ENCODE data around the gene NOL6. TPM values are rescaled to one million over a fixed set of nuclear protein-coding genes. Genes with fewer than 3 reads are reported as not detected.
A peak's percentile ranks its signal among the peaks of the same experiment; 100 is the strongest.

NOL6 gene
- total RNA-seq, 1 donor from 2014 or later, result 36.4 TPM

- H3K27me3 ChIP-seq, result no peaks in the 10 kb centered on the region
- intact Hi-C loops (cut with DNase I), result no loop called here
- H3K27ac ChIP-seq, result no peak overlapping the region
- DNase-seq (no peak), ATAC-seq (no peak)
- H3K4me1 ChIP-seq, result no peaks in the 10 kb centered on the region
- no peak overlapping the region for H3K4me3 ChIP-seq
- no peaks in the 10 kb centered on the region for H3K36me3 ChIP-seq
- no peak for TF ChIP-seq CTCF (IDR thresholded peaks at IDR 0.05)
- H3K9me3 ChIP-seq, result no peaks in the 10 kb centered on the region
These were observed 7.3 kb upstream of the NOL6 start for GRCh38 chr9:33480976-33481375.

GRCh38 chr9:33480106-33480505, 6.4 kb upstream of the NOL6 start:
- no peak for TF ChIP-seq CTCF (IDR thresholded peaks at IDR 0.05)
- Histone ChIP-seq H3K4me1 (no peaks in the 10 kb centered on the region), H3K27ac (no peak overlapping the region), H3K4me3 (no peak overlapping the region), H3K36me3 (no peaks in the 10 kb centered on the region), H3K27me3 (no peaks in the 10 kb centered on the region), H3K9me3 (no peaks in the 10 kb centered on the region)
- ATAC-seq (no peak), DNase-seq (no peak)
- intact Hi-C loops (cut with DNase I), result no loop called here

GRCh38 chr9:33476503-33476902, 2.8 kb upstream of the NOL6 start:
- TF ChIP-seq CTCF (IDR thresholded peaks at IDR 0.05), result no peak
- Histone ChIP-seq H3K9me3 (no peaks in the 10 kb centered on the region), H3K27me3 (no peaks in the 10 kb centered on the region), H3K4me3 (no peak overlapping the region), H3K36me3 (peaks cover 4% of the 10 kb centered on the region), H3K4me1 (peaks cover 21% of the 10 kb centered on the region), H3K27ac (no peak overlapping the region)
- intact Hi-C loops (cut with DNase I), result no loop called here
- no peak for ATAC-seq
- no peak for DNase-seq

GRCh38 chr9:33475357-33475756, 1.6 kb upstream of the NOL6 start:
- no peak overlapping the region for H3K4me3 ChIP-seq
- no peaks in the 10 kb centered on the region for H3K9me3 ChIP-seq
- H3K4me1 ChIP-seq, result peaks cover 25% of the 10 kb centered on the region
- H3K27ac ChIP-seq, result no peak overlapping the region
- peaks cover 16% of the 10 kb centered on the region for H3K36me3 ChIP-seq
- intact Hi-C loops (cut with DNase I), result no loop called here
- ATAC-seq, result no peak
- TF ChIP-seq CTCF (IDR thresholded peaks at IDR 0.05), result no peak
- no peak for DNase-seq
- H3K27me3 ChIP-seq, result no peaks in the 10 kb centered on the region

- H3K27me3 ChIP-seq, result no peaks in the 10 kb centered on the region
- peak overlapping the region; percentile 61 for H3K27ac ChIP-seq
- no peaks in the 10 kb centered on the region for H3K9me3 ChIP-seq
- TF ChIP-seq CTCF (IDR thresholded peaks at IDR 0.05), result no peak
- no peak for ATAC-seq
- DNase-seq, result peak; percentile 56
- H3K4me3 ChIP-seq, result peak overlapping the region; percentile 99
- intact Hi-C loops (cut with DNase I), result no loop called here
- H3K36me3 ChIP-seq, result peaks cover 39% of the 10 kb centered on the region
- H3K4me1 ChIP-seq, result peaks cover 25% of the 10 kb centered on the region
These were observed 676 bp downstream of the NOL6 start for GRCh38 chr9:33472881-33473615.

All from upper lobe of right lung (tissue), 1 donor.